Vagina (tissue), 2 donors: ENCODE data around the gene AMZ1.

Source experiments
- POLR2AphosphoS5 ChIP-seq, 2 donors: sonication (generic); formaldehyde crosslinking; IDR thresholded peaks; one replicate each; pipeline ENCODE4 v1.9.0; 2017; ENCODE audit warnings: antibody characterized with exemption in 2 of 2, mild to moderate bottlenecking in 2 of 2, low read depth in 1 of 2; ENCODE audit not compliant: insufficient read depth in 1 of 2
- TF ChIP-seq, protein P1 (sequence below), 3 experiments: fragments of 450-650 bp in 2 of 3; fragments of 200-600 bp in 1 of 3; sonication (generic) in 1 of 3; IDR thresholded peaks; one replicate each; pipeline ENCODE4 v1.5.1; 2017 to 2019; ENCODE audit warnings: antibody characterized with exemption in 3 of 3, mild to moderate bottlenecking in 2 of 3, moderate library complexity in 2 of 3

DNA sequence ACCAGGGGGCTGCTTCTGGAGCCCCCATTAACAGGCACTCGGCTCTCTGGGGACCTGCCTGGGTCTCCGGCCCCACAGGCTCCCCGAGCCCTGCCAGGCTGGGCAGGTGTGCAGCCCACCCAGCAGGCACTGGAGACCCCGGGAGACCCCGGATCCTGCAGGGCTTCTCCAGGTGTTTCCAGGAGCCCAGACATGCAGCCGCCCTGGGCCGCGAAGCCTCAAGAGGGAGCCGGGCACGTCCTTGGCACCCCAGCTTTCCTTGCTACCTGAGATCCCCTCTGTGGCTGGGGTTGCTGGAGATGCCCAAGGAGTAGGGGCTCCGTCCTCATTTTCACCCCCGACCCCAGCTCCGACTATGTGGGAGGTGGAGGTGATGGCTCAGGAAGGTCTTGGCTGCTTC, 7.7 kb upstream of the AMZ1 start:
- TF ChIP-seq, protein P1, sequence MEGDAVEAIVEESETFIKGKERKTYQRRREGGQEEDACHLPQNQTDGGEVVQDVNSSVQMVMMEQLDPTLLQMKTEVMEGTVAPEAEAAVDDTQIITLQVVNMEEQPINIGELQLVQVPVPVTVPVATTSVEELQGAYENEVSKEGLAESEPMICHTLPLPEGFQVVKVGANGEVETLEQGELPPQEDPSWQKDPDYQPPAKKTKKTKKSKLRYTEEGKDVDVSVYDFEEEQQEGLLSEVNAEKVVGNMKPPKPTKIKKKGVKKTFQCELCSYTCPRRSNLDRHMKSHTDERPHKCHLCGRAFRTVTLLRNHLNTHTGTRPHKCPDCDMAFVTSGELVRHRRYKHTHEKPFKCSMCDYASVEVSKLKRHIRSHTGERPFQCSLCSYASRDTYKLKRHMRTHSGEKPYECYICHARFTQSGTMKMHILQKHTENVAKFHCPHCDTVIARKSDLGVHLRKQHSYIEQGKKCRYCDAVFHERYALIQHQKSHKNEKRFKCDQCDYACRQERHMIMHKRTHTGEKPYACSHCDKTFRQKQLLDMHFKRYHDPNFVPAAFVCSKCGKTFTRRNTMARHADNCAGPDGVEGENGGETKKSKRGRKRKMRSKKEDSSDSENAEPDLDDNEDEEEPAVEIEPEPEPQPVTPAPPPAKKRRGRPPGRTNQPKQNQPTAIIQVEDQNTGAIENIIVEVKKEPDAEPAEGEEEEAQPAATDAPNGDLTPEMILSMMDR (IDR thresholded peaks at IDR 0.05) = no peak
- TF ChIP-seq POLR2AphosphoS5 (IDR thresholded peaks at IDR 0.05; ENCODE audit: insufficient read depth in 1 of 2, low read depth in 1 of 2) = no peak
